Activated naive CD8-positive, alpha-beta T cell treated with anti-CD3 and anti-CD28 coated beads, Interleukin-2, amount 10 ng/mL, durations not matched to agents 7 days and 5 days (primary cell): ENCODE measurements around the gene SMKR1. TPM values are rescaled to one million over a fixed set of nuclear protein-coding genes. Genes with fewer than 3 reads are reported as not detected.

ENCODE experiments used
- ATAC-seq: fragments of 150-1000 bp; cut with Tn5 transposase; one replicate; pipeline ENCODE4 v1.10.0; 2021; ENCODE audit warnings: low read depth, moderate library complexity
- POLR2A ChIA-PET: fragments of 350-600 bp; sonication (Branson Sonifier 250); formaldehyde crosslinking; loops from one replicate; lab custom pipeline; 2021; ENCODE audit warnings: antibody characterized with exemption; lab: Charles Lee
- DNase-seq: peaks from one replicate; pipeline ENCODE4 v3.0.0; 2021
- H3K27ac Mint-ChIP-seq: one replicate; pipeline ENCODE4 v1.8.0; 2022; ENCODE audit warnings: mild to moderate bottlenecking, mixed read lengths
- H3K27me3 Mint-ChIP-seq: one replicate; pipeline ENCODE4 v1.8.0; 2022; ENCODE audit warnings: mild to moderate bottlenecking, moderate library complexity, mixed read lengths
- H3K36me3 Mint-ChIP-seq: one replicate; pipeline ENCODE4 v1.8.0; 2021; ENCODE audit warnings: mild to moderate bottlenecking, mixed read lengths
- H3K4me1 Mint-ChIP-seq: one replicate; pipeline ENCODE4 v1.8.0; 2021; ENCODE audit warnings: mixed read lengths
- H3K4me3 Mint-ChIP-seq: one replicate; pipeline ENCODE4 v1.8.0; 2022; ENCODE audit warnings: mild to moderate bottlenecking, moderate library complexity, mixed read lengths
- H3K9me3 Mint-ChIP-seq: one replicate; pipeline ENCODE4 v1.8.0; 2021; ENCODE audit warnings: mixed read lengths
- total RNA-seq, 2 experiments: library from RNA; stranded (reverse); gene quantifications; one replicate each; pipeline ENCODE4 v1.2.3, GENCODE V29; 2021

Gene SMKR1
- total RNA-seq = 1 to 10 TPM; 1.3 to 2.1 TPM

DNA sequence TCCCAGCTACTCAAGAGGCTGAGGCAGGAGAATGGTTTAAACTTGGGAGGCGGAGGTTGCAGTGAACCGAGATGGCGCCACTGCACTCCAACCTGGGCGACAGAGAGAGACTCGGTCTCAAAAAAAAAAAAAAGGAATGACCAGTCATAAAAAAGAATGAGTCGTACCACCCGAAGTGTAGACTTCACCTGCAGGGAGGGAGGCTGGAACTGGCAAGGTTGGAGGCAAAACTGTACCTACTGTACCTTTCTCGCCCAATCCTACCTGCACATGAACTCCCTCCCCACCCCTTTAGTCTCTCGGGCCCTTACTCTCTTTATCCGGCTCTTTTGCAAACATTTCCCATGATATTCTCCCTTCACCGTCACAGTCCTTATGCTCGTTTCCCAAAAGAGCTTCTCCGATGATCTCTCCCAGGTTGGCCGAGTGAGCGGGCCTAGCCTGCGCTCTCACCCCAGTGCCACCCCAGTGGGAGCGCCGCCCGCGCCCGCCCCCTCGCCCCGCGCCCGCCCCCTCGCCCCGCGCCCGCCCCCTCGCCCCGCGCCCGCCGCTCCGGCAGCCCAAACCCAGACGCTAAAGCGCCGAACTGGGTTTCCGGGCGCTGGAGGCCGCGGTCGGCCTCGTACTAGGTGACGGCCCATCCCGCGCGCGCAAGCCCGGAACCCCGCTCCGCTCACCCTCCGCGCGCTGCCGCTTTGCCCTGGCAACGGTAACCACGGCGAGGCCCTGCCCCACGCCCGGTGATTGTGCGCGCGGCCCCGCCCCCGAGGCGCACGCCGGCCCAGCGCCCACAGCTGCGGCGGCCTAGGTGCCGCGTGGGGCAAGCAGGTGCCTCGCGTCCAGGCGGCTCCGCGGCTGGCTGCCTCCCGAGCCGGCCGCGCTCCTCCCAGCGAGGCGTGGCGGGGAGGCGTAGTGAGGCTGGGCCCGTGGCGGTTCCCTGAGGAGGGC lies at the start of gene SMKR1:
SMKR1 (plus strand) TSS at position 772 of the 948 bp plus-strand sequence. CDS start 294 bp downstream, outside the sequence.
- POLR2A ChIA-PET = no interaction called here
- peak; percentile 99 for ATAC-seq
- H3K27me3 Mint-ChIP-seq = peaks cover 17% of the 10 kb centered on the region
- H3K4me1 Mint-ChIP-seq = peaks cover 9% of the 10 kb centered on the region
- H3K9me3 Mint-ChIP-seq = no peaks in the 10 kb centered on the region
- peak within 1 kb of the TSS; percentile 55 for H3K27ac Mint-ChIP-seq
- DNase-seq = peak; percentile 94
- peak within 1 kb of the TSS; percentile 83 for H3K4me3 Mint-ChIP-seq
- no peaks in the 10 kb centered on the region for H3K36me3 Mint-ChIP-seq

DNA sequence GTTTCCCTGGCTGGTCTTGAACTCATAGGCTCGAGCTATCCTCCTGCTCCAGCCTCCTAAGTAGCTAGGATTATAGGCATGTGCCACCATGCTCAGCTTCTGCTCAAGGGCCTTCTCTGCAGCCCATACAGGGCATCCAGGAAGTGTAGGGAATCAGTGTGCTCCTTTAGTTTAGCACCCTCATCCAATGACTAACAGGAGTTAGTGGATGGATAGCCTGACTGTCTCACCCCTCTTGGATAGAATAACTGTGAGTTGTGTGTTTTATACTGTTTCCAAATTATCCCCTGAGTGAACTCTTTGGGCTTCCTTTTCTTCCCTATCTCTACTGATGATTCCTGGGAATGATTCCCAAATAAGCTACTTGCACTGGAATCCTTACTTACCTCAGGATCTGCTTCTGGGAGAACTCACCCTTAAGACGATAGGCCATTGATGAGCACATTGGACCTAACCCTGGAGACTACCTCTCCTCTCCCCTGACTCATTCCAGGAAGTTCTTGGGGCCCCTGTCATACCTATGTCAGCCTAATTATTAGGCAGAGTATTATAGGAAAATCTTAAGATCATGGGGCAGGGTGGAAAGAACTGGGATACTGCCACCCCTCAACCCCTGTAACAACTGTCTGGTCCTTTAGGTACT lies 49.6 kb upstream of the SMKR1 start:
- Mint-ChIP-seq H3K9me3 (peaks cover 5% of the 10 kb centered on the region), H3K27ac (no peak overlapping the region), H3K4me3 (no peak overlapping the region), H3K36me3 (peaks cover 17% of the 10 kb centered on the region), H3K27me3 (no peaks in the 10 kb centered on the region), H3K4me1 (no peaks in the 10 kb centered on the region)
- DNase-seq = no peak
- ATAC-seq = no peak
- POLR2A ChIA-PET = no interaction called here

- ATAC-seq (no peak), DNase-seq (no peak)
- no peaks in the 10 kb centered on the region for H3K4me1 Mint-ChIP-seq
- H3K9me3 Mint-ChIP-seq = peaks cover 4% of the 10 kb centered on the region
- no peaks in the 10 kb centered on the region for H3K27me3 Mint-ChIP-seq
- no peak overlapping the region for H3K27ac Mint-ChIP-seq
- H3K36me3 Mint-ChIP-seq = peaks cover 20% of the 10 kb centered on the region
- H3K4me3 Mint-ChIP-seq = no peak overlapping the region
- POLR2A ChIA-PET = no interaction called here
Observed at GRCh38 chr7:129453510-129454248, 48.7 kb upstream of the SMKR1 start.

GRCh38 chr7:129454249-129454551 lies 48.1 kb upstream of the SMKR1 start:
- no peak overlapping the region for H3K27ac Mint-ChIP-seq
- H3K4me1 Mint-ChIP-seq = no peaks in the 10 kb centered on the region
- no peak for ATAC-seq
- peaks cover 17% of the 10 kb centered on the region for H3K36me3 Mint-ChIP-seq
- POLR2A ChIA-PET = no interaction called here
- no peak for DNase-seq
- H3K27me3 Mint-ChIP-seq = no peaks in the 10 kb centered on the region
- H3K4me3 Mint-ChIP-seq = no peak overlapping the region
- peaks cover 2% of the 10 kb centered on the region for H3K9me3 Mint-ChIP-seq

DNA sequence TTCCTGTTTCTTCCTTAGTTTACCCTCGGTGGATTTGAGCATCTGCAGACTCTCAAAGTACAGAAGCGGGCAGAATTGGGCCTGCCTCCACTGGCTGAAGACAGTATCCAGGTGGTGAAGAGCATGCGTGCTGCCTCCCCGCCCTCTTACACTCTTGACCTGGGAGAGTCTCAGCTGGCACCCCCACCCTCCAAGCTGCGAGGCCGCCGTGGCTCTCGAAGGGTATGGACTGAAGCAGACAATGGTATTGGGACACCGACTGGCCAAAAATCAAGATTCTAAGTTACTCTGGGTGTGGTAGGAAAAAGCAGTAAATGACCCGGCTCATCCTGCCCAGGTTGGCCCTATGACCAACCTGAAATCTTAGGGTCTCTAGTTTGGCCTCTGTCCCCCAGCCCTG lies 45.9 kb upstream of the SMKR1 start:
- DNase-seq (no peak), ATAC-seq (no peak)
- Mint-ChIP-seq H3K27me3 (no peaks in the 10 kb centered on the region), H3K9me3 (no peaks in the 10 kb centered on the region), H3K27ac (no peak overlapping the region), H3K4me3 (no peak overlapping the region), H3K4me1 (no peaks in the 10 kb centered on the region), H3K36me3 (peaks cover 9% of the 10 kb centered on the region)
- POLR2A ChIA-PET = no interaction called here

GRCh38 chr7:129457101-129457500 lies 45.2 kb upstream of the SMKR1 start:
- H3K27me3 Mint-ChIP-seq = no peaks in the 10 kb centered on the region
- DNase-seq = no peak
- no peak overlapping the region for H3K4me3 Mint-ChIP-seq
- POLR2A ChIA-PET = no interaction called here
- no peak for ATAC-seq
- H3K4me1 Mint-ChIP-seq = no peaks in the 10 kb centered on the region
- no peaks in the 10 kb centered on the region for H3K9me3 Mint-ChIP-seq
- no peak overlapping the region for H3K27ac Mint-ChIP-seq
- H3K36me3 Mint-ChIP-seq = peaks cover 9% of the 10 kb centered on the region

GRCh38 chr7:129458171-129458570 lies 44.2 kb upstream of the SMKR1 start:
- no peaks in the 10 kb centered on the region for H3K9me3 Mint-ChIP-seq
- POLR2A ChIA-PET = no interaction called here

DNA sequence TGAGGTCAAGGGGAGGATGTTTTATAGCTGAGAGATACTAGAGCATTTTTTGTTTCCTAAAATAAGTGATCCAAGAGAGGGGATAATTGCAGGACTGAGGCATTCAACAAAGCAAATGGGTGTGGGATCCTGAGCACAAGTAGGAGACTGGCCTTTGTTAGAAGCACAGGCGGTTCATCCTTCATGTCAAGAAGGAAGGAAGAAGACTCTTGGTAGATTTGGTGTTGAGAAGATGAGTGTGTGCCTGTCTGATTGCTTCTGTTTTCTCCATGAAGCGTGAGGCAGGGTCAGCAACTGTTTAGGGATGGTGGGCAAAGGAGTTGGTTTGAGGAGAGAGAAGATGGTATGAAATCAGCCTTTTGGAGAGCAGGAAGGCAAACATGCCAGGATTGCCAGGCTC lies 40.5 kb upstream of the SMKR1 start:
- Mint-ChIP-seq H3K4me1 (no peaks in the 10 kb centered on the region), H3K4me3 (no peak overlapping the region), H3K9me3 (no peaks in the 10 kb centered on the region), H3K27ac (no peak overlapping the region), H3K36me3 (peaks cover 5% of the 10 kb centered on the region), H3K27me3 (no peaks in the 10 kb centered on the region)
- POLR2A ChIA-PET = no interaction called here
- DNase-seq (no peak), ATAC-seq (no peak)

More at GRCh38 chr7:129458171-129458570, 44.2 kb upstream of the SMKR1 start:
- ATAC-seq (no peak), DNase-seq (no peak)
- Mint-ChIP-seq H3K4me3 (no peak overlapping the region), H3K27ac (no peak overlapping the region), H3K36me3 (peaks cover 9% of the 10 kb centered on the region), H3K27me3 (no peaks in the 10 kb centered on the region), H3K4me1 (no peaks in the 10 kb centered on the region)

GRCh38 chr7:129462420-129462819 lies 39.9 kb upstream of the SMKR1 start:
- no peak overlapping the region for H3K4me3 Mint-ChIP-seq
- no peaks in the 10 kb centered on the region for H3K27me3 Mint-ChIP-seq
- peaks cover 5% of the 10 kb centered on the region for H3K36me3 Mint-ChIP-seq
- POLR2A ChIA-PET = no interaction called here
- ATAC-seq (no peak), DNase-seq (no peak)
- no peaks in the 10 kb centered on the region for H3K9me3 Mint-ChIP-seq
- H3K4me1 Mint-ChIP-seq = no peaks in the 10 kb centered on the region
- H3K27ac Mint-ChIP-seq = no peak overlapping the region

- H3K4me1 Mint-ChIP-seq = peaks cover 6% of the 10 kb centered on the region
- H3K27ac Mint-ChIP-seq = no peak overlapping the region
- no peak overlapping the region for H3K4me3 Mint-ChIP-seq
- H3K9me3 Mint-ChIP-seq = no peaks in the 10 kb centered on the region
- H3K27me3 Mint-ChIP-seq = no peaks in the 10 kb centered on the region
- DNase-seq = no peak
- POLR2A ChIA-PET = no interaction called here
- peaks cover 3% of the 10 kb centered on the region for H3K36me3 Mint-ChIP-seq
- no peak for ATAC-seq
Observed at GRCh38 chr7:129464194-129464593, 38.1 kb upstream of the SMKR1 start.

- Mint-ChIP-seq H3K27me3 (no peaks in the 10 kb centered on the region), H3K27ac (no peak overlapping the region), H3K4me3 (no peak overlapping the region), H3K36me3 (peaks cover 3% of the 10 kb centered on the region), H3K9me3 (no peaks in the 10 kb centered on the region), H3K4me1 (peaks cover 6% of the 10 kb centered on the region)
- DNase-seq = no peak
- ATAC-seq = no peak
- POLR2A ChIA-PET = no interaction called here
Observed at GRCh38 chr7:129465080-129465479, 37.3 kb upstream of the SMKR1 start.

DNA sequence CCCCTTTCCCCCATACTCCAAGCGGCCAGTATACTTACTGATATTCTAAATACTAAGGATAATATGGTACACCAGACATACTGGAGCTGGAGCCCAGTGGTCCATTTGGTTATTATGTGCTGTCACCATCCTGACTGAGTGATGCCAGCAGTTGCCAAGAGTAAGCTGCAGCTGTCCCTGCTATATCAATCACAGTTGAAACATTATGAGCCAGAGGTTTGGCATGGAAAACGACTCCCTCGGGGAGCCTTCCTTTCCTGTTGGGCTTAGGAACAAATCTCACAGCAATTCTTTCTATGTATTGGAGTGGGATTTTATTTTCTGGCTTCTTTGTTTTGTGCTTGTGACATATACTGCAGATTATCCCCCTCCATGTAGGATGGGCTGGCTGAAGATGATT lies 35.5 kb upstream of the SMKR1 start:
- peaks cover 6% of the 10 kb centered on the region for H3K4me1 Mint-ChIP-seq
- no peak for ATAC-seq
- H3K27ac Mint-ChIP-seq = no peak overlapping the region
- peaks cover 3% of the 10 kb centered on the region for H3K36me3 Mint-ChIP-seq
- no peaks in the 10 kb centered on the region for H3K27me3 Mint-ChIP-seq
- DNase-seq = no peak
- H3K9me3 Mint-ChIP-seq = no peaks in the 10 kb centered on the region
- POLR2A ChIA-PET = no interaction called here
- no peak overlapping the region for H3K4me3 Mint-ChIP-seq

GRCh38 chr7:129468087-129468486 lies 34.2 kb upstream of the SMKR1 start:
- POLR2A ChIA-PET = no interaction called here
- Mint-ChIP-seq H3K4me1 (peaks cover 6% of the 10 kb centered on the region), H3K27me3 (no peaks in the 10 kb centered on the region), H3K4me3 (no peak overlapping the region), H3K9me3 (no peaks in the 10 kb centered on the region), H3K36me3 (peaks cover 3% of the 10 kb centered on the region), H3K27ac (no peak overlapping the region)
- ATAC-seq = no peak
- no peak for DNase-seq
